Keratinocyte (primary cell): ENCODE results near the gene GGNBP2. TPM values are rescaled to one million over a fixed set of nuclear protein-coding genes. Genes with fewer than 3 reads are reported as not detected.

Source experiments
- DNase-seq: peaks from one replicate; pipeline ENCODE4 v3.0.0-alpha.2; 2011; ENCODE audit warnings: low read depth, missing footprints, low spot score
- FAIRE-seq: peaks from 2 replicates; lab custom pipeline; 2011; peaks lifted over from hg19 to GRCh38; lab: Jason Lieb, UNC
- H2AFZ ChIP-seq: 2 replicates; pipeline ENCODE4 v1.6.0; 2012; ENCODE audit warnings: low read length, control low read depth, inconsistent platforms; ENCODE audit not compliant: control insufficient read depth
- H3K27ac ChIP-seq: 2 replicates; pipeline ENCODE4 v1.5.1; 2011; ENCODE audit warnings: low read length; ENCODE audit not compliant: control insufficient read depth, insufficient read depth
- H3K27me3 ChIP-seq: 3 replicates; pipeline ENCODE4 v1.6.0; 2011; ENCODE audit warnings: low read length; ENCODE audit not compliant: control insufficient read depth, insufficient read depth; ENCODE audit errors: extremely low read depth
- H3K36me3 ChIP-seq, 2 experiments: 2 replicates in 1 of 2; 3 replicates in 1 of 2; pipeline ENCODE4 v1.5.1; 2011; ENCODE audit warnings: low read length in 2 of 2, mild to moderate bottlenecking in 1 of 2; ENCODE audit not compliant: control insufficient read depth in 2 of 2, insufficient read depth in 2 of 2; ENCODE audit errors: extremely low read depth in 1 of 2
- H3K4me1 ChIP-seq: 3 replicates; pipeline ENCODE4 v1.5.1; 2011; ENCODE audit warnings: low read length; ENCODE audit not compliant: control insufficient read depth, insufficient read depth; ENCODE audit errors: extremely low read depth
- H3K4me2 ChIP-seq: 3 replicates; pipeline ENCODE4 v1.6.0; 2011; ENCODE audit warnings: low read depth, low read length; ENCODE audit not compliant: control insufficient read depth, insufficient read depth; ENCODE audit errors: extremely low read depth
- H3K4me3 ChIP-seq, 3 experiments: fragments of 200-600 bp in 1 of 3; sonication (generic) in 1 of 3; 2 replicates in 2 of 3; 3 replicates in 1 of 3; pipeline ENCODE4 v1.5.1; 2011 to 2016; ENCODE audit warnings: low read length in 3 of 3, mild to moderate bottlenecking in 3 of 3, control low read depth in 2 of 3, inconsistent platforms in 1 of 3, low read depth in 1 of 3, mixed read lengths in 1 of 3, mixed run types in 1 of 3, moderate library complexity in 1 of 3; ENCODE audit not compliant: control insufficient read depth in 2 of 3, insufficient read depth in 2 of 3; ENCODE audit errors: extremely low read depth in 1 of 3
- H3K79me2 ChIP-seq: 2 replicates; pipeline ENCODE4 v1.6.0; 2012; ENCODE audit warnings: low read length; ENCODE audit not compliant: control insufficient read depth, insufficient read depth
- H3K9ac ChIP-seq: 3 replicates; pipeline ENCODE4 v1.6.0; 2011; ENCODE audit warnings: low read length; ENCODE audit not compliant: control insufficient read depth, insufficient read depth; ENCODE audit errors: extremely low read depth
- H3K9me1 ChIP-seq: 3 replicates; pipeline ENCODE4 v1.6.0; 2011; ENCODE audit warnings: low read length; ENCODE audit not compliant: control insufficient read depth, insufficient read depth; ENCODE audit errors: extremely low read depth
- H3K9me3 ChIP-seq: 2 replicates; pipeline ENCODE4 v1.5.1; 2012; ENCODE audit warnings: low read depth, low read length; ENCODE audit not compliant: control insufficient read depth
- H4K20me1 ChIP-seq: 3 replicates; pipeline ENCODE4 v1.6.0; 2011; ENCODE audit warnings: low read length; ENCODE audit not compliant: control insufficient read depth, insufficient read depth; ENCODE audit errors: extremely low read depth
- EZH2 ChIP-seq: IDR thresholded peaks from one replicate; pipeline ENCODE4 v1.6.1; 2012; ENCODE audit warnings: inconsistent platforms, mild to moderate bottlenecking, low read length, moderate library complexity
- dilution Hi-C: fragments of 300-500 bp; cut with MboI; formaldehyde crosslinking; loops from one replicate; pipeline ENCODE4 v1.7.0; 2020; ENCODE audit warnings: low sequenced_read_pairs; ENCODE audit not compliant: extremely low pct_ligation_motif_present
- polyA plus RNA-seq, 5 experiments: library from polyadenylated mRNA; depleted of rRNA in 3 of 5; stranded (reverse) in 3 of 5; stranded (forward) in 1 of 5; unstranded in 1 of 5; fragments of >200 nt; gene quantifications; 1 replicate in 1 of 5; 2 replicates in 3 of 5; 3 replicates in 1 of 5; pipeline versions ENCODE4 v1.2.1 to v1.2.3, GENCODE V29; 2011 to 2012; ENCODE audit warnings: missing spikeins in 2 of 5, low read depth in 1 of 5, low replicate concordance in 1 of 5
- TF ChIP-seq, protein P1 (sequence below), 3 experiments: IDR thresholded peaks in 1 of 3; conservative IDR thresholded peaks in 1 of 3; optimal IDR thresholded peaks in 1 of 3; 2 replicates in 2 of 3; 3 replicates in 1 of 3; pipeline versions ENCODE3 to v1.5.1; 2011; ENCODE audit warnings: low read length in 3 of 3, mild to moderate bottlenecking in 3 of 3, moderate library complexity in 2 of 3, control low read depth in 1 of 3, inconsistent platforms in 1 of 3; ENCODE audit not compliant: insufficient read depth in 2 of 3; ENCODE audit errors: extremely low read depth in 1 of 3

GGNBP2 gene
- polyA plus RNA-seq, 1 donor (not counting 4 experiments of a cell fraction or from before 2014, with no cell fraction given): 95.5 TPM

DNA sequence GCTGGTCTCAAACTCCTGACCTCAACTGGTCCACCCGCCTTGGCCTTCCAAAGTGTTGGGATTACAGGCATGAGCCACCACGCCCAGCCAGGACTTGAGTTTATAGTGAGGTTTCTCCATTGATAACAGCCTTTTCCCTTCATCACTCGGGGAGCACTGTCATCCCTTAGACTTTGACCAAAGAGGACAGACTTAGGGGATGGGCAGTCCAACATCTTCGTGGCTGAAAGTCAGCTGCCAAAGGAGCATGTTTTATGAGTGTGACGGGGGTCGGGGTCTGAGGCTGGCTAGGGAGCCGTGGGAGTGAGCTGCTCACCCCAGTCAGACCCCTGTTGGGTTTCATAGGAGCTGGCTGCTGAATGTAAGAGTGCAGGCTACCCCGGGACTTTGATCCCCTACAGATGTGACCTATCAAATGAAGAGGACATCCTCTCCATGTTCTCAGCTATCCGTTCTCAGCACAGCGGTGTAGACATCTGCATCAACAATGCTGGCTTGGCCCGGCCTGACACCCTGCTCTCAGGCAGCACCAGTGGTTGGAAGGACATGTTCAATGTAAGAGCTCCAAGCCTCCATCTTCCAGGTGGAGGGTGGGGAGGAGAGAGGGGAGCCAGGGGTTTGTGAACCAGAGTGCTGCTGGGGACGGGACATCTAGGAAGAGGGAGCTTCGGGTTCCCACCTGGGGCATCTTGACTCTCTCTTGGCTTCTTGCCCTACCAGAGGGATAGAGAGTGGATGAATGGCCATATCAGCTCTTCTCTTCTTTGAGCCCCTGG is 50.1 kb downstream of the GGNBP2 start:
- no peaks in the 10 kb centered on the region for H4K20me1 ChIP-seq
- FAIRE-seq: no peak
- H2AFZ ChIP-seq: no peak overlapping the region
- H3K9ac ChIP-seq: no peak overlapping the region
- peaks cover 1 to 13% of the 10 kb centered on the region in 2 experiments for H3K36me3 ChIP-seq
- no peak overlapping the region for H3K4me2 ChIP-seq
- dilution Hi-C loops: no loop called here
- no peaks in the 10 kb centered on the region for H3K79me2 ChIP-seq
- no peak for DNase-seq
- no peaks in the 10 kb centered on the region for H3K9me1 ChIP-seq
- peaks cover 10% of the 10 kb centered on the region for H3K4me1 ChIP-seq
- no peak overlapping the region for H3K4me3 ChIP-seq
- no peak overlapping the region for H3K27ac ChIP-seq
- H3K27me3 ChIP-seq: no peaks in the 10 kb centered on the region
- H3K9me3 ChIP-seq: no peaks in the 10 kb centered on the region
- TF ChIP-seq, protein P1, sequence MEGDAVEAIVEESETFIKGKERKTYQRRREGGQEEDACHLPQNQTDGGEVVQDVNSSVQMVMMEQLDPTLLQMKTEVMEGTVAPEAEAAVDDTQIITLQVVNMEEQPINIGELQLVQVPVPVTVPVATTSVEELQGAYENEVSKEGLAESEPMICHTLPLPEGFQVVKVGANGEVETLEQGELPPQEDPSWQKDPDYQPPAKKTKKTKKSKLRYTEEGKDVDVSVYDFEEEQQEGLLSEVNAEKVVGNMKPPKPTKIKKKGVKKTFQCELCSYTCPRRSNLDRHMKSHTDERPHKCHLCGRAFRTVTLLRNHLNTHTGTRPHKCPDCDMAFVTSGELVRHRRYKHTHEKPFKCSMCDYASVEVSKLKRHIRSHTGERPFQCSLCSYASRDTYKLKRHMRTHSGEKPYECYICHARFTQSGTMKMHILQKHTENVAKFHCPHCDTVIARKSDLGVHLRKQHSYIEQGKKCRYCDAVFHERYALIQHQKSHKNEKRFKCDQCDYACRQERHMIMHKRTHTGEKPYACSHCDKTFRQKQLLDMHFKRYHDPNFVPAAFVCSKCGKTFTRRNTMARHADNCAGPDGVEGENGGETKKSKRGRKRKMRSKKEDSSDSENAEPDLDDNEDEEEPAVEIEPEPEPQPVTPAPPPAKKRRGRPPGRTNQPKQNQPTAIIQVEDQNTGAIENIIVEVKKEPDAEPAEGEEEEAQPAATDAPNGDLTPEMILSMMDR (optimal IDR thresholded peaks at IDR 0.05 in 1 of 3, IDR thresholded peaks at IDR 0.05 in 1 of 3, conservative IDR thresholded peaks at IDR 0.05 in 1 of 3; ENCODE audit: extremely low read depth in 1 of 3, insufficient read depth in 2 of 3, low read length in 3 of 3): no peak
- TF ChIP-seq EZH2: no peak

DNA sequence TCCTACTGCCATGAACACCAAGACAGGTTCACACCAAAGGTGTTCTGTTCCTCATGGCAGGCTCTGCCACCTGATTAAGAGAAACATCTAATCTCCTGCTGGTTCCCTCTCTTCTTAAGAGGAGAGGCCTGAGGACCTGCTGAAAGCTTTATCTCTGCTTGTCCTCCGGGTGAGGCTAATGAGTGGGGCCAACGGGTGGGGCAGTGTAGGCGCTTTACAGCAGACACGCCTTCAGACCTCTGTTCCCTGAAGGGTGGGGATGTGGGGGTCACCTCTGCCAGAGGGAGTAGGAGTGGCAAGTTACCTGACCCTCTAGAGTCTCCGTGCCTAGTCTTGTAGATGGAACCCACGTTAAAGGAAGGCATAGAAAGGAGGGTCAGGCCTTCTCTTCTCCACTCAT is 52.5 kb downstream of the GGNBP2 start:
- DNase-seq (no peak), FAIRE-seq (no peak)
- Histone ChIP-seq H2AFZ (no peak overlapping the region), H3K27me3 (no peaks in the 10 kb centered on the region), H3K4me3 (no peak overlapping the region), H3K9me3 (no peaks in the 10 kb centered on the region), H4K20me1 (no peaks in the 10 kb centered on the region), H3K27ac (no peak overlapping the region), H3K9ac (no peak overlapping the region), H3K4me1 (peaks cover 17% of the 10 kb centered on the region), H3K9me1 (no peaks in the 10 kb centered on the region), H3K4me2 (no peak overlapping the region), H3K36me3 (peaks cover 1 to 6% of the 10 kb centered on the region in 2 experiments), H3K79me2 (peaks cover 8% of the 10 kb centered on the region)
- TF ChIP-seq EZH2: no peak
- dilution Hi-C loops: no loop called here
